ENCODE data around the gene ASCL2. TPM values are rescaled to one million over a fixed set of nuclear protein-coding genes. Genes with fewer than 3 reads are reported as not detected.

ASCL2 gene
- total and polyA plus RNA-seq, 3 donors from 2014 or later = 1.3 to 5.8 (median 4.8) TPM

GRCh38 chr11:2264366-2265053 is 5.9 kb downstream of the ASCL2 start:
- Histone ChIP-seq H3K4me3 (no peak overlapping the region), H3K27ac (no peak overlapping the region), H3K9me3 (no peaks in the 10 kb centered on the region), H3K27me3 (no peaks in the 10 kb centered on the region), H3K4me1 (peaks cover 3% of the 10 kb centered on the region), H3K36me3 (ENCODE audit: low read depth, missing control alignments) (no peaks in the 10 kb centered on the region)
- 93 to 94% methylated on average over 22 of the region's 22 CpGs for WGBS, 2 donors
- intact Hi-C loops (cut with DNase I; ENCODE audit: low total_unique reads) = no loop called here
- no peak for DNase-seq
- TF ChIP-seq POLR2A (IDR thresholded peaks at IDR 0.05) (no peak), CTCF (IDR thresholded peaks at IDR 0.05) (no peak)

GRCh38 chr11:2263724-2264360 is 6.5 kb downstream of the ASCL2 start:
- no peaks in the 10 kb centered on the region for H3K27me3 ChIP-seq
- H3K9me3 ChIP-seq = no peaks in the 10 kb centered on the region
- H3K4me1 ChIP-seq = no peaks in the 10 kb centered on the region
- H3K36me3 ChIP-seq (ENCODE audit: low read depth, missing control alignments) = no peaks in the 10 kb centered on the region
- no peak overlapping the region for H3K27ac ChIP-seq
- WGBS, 2 donors = 95 to 97% methylated on average over 12 to 13 of the region's 13 CpGs
- peak; percentile 4 for DNase-seq
- intact Hi-C loops (cut with DNase I; ENCODE audit: low total_unique reads) = no loop called here
- TF ChIP-seq POLR2A (IDR thresholded peaks at IDR 0.05) (no peak), CTCF (IDR thresholded peaks at IDR 0.05) (no peak)
- no peak overlapping the region for H3K4me3 ChIP-seq

- Histone ChIP-seq H3K9me3 (no peaks in the 10 kb centered on the region), H3K36me3 (ENCODE audit: low read depth, missing control alignments) (no peaks in the 10 kb centered on the region), H3K4me1 (no peaks in the 10 kb centered on the region), H3K27ac (no peak overlapping the region), H3K4me3 (no peak overlapping the region), H3K27me3 (no peaks in the 10 kb centered on the region)
- TF ChIP-seq CTCF (IDR thresholded peaks at IDR 0.05) (no peak), POLR2A (IDR thresholded peaks at IDR 0.05) (no peak)
- intact Hi-C loops (cut with DNase I; ENCODE audit: low total_unique reads) = no loop called here
- no peak for DNase-seq
- 89% methylated on average over 6 of the region's 10 CpGs; no CpG with 5 or more reads in 1 of the 2 donors for WGBS, 2 donors
Observed at GRCh38 chr11:2263071-2263565, 7.3 kb downstream of the ASCL2 start.

- intact Hi-C loops (cut with DNase I; ENCODE audit: low total_unique reads) = no loop called here
- no peaks in the 10 kb centered on the region for H3K9me3 ChIP-seq
Observed at GRCh38 chr11:2262301-2263070, 7.9 kb downstream of the ASCL2 start.

More at GRCh38 chr11:2262301-2263070, 7.9 kb downstream of the ASCL2 start:
- no peaks in the 10 kb centered on the region for H3K36me3 ChIP-seq (ENCODE audit: low read depth, missing control alignments)
- no peak for DNase-seq
- no peak overlapping the region for H3K4me3 ChIP-seq
- no peak overlapping the region for H3K27ac ChIP-seq
- no peaks in the 10 kb centered on the region for H3K27me3 ChIP-seq
- TF ChIP-seq POLR2A (IDR thresholded peaks at IDR 0.05) (no peak), CTCF (IDR thresholded peaks at IDR 0.05) (no peak)
- no peaks in the 10 kb centered on the region for H3K4me1 ChIP-seq
- WGBS, 2 donors = 87% methylated on average over 13 to 18 of the region's 18 CpGs
